HG03060 (cell line): ENCODE results near the gene CAPN8.

ENCODE experiments used
- ATAC-seq: cut with Tn5 transposase; IDR thresholded peaks from one replicate; pipeline ENCODE4 v1.9.1; 2021; ENCODE audit warnings: low read depth, moderate number of reproducible peaks; ENCODE audit not compliant: unreplicated experiment

Gene CAPN8

GRCh38 chr1:223620297-223620897 is 45.1 kb downstream of the CAPN8 start:
- ATAC-seq, result no peak

GRCh38 chr1:223618680-223619079 is 46.8 kb downstream of the CAPN8 start:
- no peak for ATAC-seq

- ATAC-seq, result no peak
Measured at GRCh38 chr1:223617323-223618070, 48.0 kb downstream of the CAPN8 start.

- no peak for ATAC-seq
Measured at GRCh38 chr1:223616586-223616985, 48.9 kb downstream of the CAPN8 start.

GRCh38 chr1:223611936-223612335 is 53.6 kb downstream of the CAPN8 start:
- no peak for ATAC-seq

- no peak for ATAC-seq
Measured at GRCh38 chr1:223609977-223610376, 55.5 kb downstream of the CAPN8 start.

GRCh38 chr1:223609066-223609465 is 56.4 kb downstream of the CAPN8 start:
- no peak for ATAC-seq

GRCh38 chr1:223558512-223558911 is 107.0 kb downstream of the CAPN8 start:
- ATAC-seq, result no peak

GRCh38 chr1:223557130-223557475 is 108.4 kb downstream of the CAPN8 start:
- no peak for ATAC-seq

- peak; percentile 81 for ATAC-seq
Measured at GRCh38 chr1:223556414-223557129, 108.9 kb downstream of the CAPN8 start.

- no peak for ATAC-seq
Measured at GRCh38 chr1:223553957-223554356, 111.5 kb downstream of the CAPN8 start.

GRCh38 chr1:223551610-223552009 is 113.9 kb downstream of the CAPN8 start:
- no peak for ATAC-seq

GRCh38 chr1:223549740-223550139 is 115.8 kb downstream of the CAPN8 start:
- no peak for ATAC-seq

- no peak for ATAC-seq
Measured at GRCh38 chr1:223547316-223548114, 118.0 kb downstream of the CAPN8 start.

- no peak for ATAC-seq
Measured at GRCh38 chr1:223545343-223545742, 120.2 kb downstream of the CAPN8 start.

- no peak for ATAC-seq
Measured at GRCh38 chr1:223543560-223543959, 121.9 kb downstream of the CAPN8 start.

GRCh38 chr1:223542831-223543230 is 122.7 kb downstream of the CAPN8 start:
- ATAC-seq, result no peak

GRCh38 chr1:223540485-223541106 is 124.9 kb downstream of the CAPN8 start:
- no peak for ATAC-seq

GRCh38 chr1:223539750-223540149 is 125.8 kb downstream of the CAPN8 start:
- ATAC-seq, result no peak

GRCh38 chr1:223538981-223539380 is 126.5 kb downstream of the CAPN8 start:
- no peak for ATAC-seq
